ENCODE results near the gene PARD3B.

The PARD3B gene

DNA sequence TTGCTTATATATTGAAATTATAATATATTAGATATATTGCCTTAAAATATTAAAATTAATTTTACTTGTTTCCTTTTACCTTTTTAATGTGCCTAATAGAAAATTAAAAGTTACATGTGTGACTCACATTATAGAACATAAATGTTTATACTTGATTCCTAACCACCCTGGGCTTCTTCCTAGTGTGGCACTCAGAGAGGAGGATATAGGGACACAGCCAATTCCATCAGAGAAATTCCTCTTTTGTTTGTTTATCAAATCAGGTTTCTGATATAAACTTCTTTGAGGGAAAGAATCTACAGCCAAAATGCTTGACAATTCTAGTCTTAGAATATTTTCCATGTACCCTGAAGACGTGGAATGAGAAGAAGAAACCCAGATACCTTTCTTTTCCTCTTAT is 788.1 kb downstream of the PARD3B start:
- DNase-seq (ENCODE audit: low read depth), result no peak
- TF ChIP-seq, protein P1, sequence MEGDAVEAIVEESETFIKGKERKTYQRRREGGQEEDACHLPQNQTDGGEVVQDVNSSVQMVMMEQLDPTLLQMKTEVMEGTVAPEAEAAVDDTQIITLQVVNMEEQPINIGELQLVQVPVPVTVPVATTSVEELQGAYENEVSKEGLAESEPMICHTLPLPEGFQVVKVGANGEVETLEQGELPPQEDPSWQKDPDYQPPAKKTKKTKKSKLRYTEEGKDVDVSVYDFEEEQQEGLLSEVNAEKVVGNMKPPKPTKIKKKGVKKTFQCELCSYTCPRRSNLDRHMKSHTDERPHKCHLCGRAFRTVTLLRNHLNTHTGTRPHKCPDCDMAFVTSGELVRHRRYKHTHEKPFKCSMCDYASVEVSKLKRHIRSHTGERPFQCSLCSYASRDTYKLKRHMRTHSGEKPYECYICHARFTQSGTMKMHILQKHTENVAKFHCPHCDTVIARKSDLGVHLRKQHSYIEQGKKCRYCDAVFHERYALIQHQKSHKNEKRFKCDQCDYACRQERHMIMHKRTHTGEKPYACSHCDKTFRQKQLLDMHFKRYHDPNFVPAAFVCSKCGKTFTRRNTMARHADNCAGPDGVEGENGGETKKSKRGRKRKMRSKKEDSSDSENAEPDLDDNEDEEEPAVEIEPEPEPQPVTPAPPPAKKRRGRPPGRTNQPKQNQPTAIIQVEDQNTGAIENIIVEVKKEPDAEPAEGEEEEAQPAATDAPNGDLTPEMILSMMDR (IDR thresholded peaks at IDR 0.05; ENCODE audit: low read depth, low read length), result no peak
- TF ChIP-seq, protein P2, sequence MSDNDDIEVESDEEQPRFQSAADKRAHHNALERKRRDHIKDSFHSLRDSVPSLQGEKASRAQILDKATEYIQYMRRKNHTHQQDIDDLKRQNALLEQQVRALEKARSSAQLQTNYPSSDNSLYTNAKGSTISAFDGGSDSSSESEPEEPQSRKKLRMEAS (IDR thresholded peaks at IDR 0.05; ENCODE audit: low read depth, low read length), result no peak
- no peak for TF ChIP-seq MYC (IDR thresholded peaks at IDR 0.05; ENCODE audit: low read depth, low read length)
- no peak for TF ChIP-seq POLR2A (IDR thresholded peaks at IDR 0.05; ENCODE audit: extremely low read depth, insufficient read length)
- no peak overlapping the region for H3K4me3 ChIP-seq (ENCODE audit: low read depth, low read length)

DNA sequence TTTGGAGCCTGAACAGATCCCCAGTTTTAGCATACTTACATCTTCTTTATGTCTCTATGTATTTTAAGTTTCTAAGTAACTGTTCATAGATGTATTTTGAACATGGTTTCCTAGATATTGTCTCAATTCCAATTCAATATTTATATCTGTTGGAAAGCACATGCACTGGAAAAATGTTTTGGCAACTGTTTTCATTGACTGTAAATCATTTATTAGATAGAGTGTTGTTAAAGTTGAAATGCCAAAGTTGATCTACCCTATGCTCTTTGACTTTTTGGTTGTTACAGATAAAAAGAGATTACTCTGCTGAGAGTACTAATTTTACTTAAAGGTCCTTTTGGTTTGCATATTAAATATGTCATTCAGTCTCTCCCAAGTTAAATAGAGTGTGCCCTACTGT is 792.0 kb downstream of the PARD3B start:
- H3K4me3 ChIP-seq (ENCODE audit: low read depth, low read length), result no peak overlapping the region
- DNase-seq (ENCODE audit: low read depth), result no peak
- TF ChIP-seq, protein P2 (IDR thresholded peaks at IDR 0.05; ENCODE audit: low read depth, low read length), result no peak
- TF ChIP-seq, protein P1 (IDR thresholded peaks at IDR 0.05; ENCODE audit: low read depth, low read length), result no peak
- no peak for TF ChIP-seq POLR2A (IDR thresholded peaks at IDR 0.05; ENCODE audit: extremely low read depth, insufficient read length)
- no peak for TF ChIP-seq MYC (IDR thresholded peaks at IDR 0.05; ENCODE audit: low read depth, low read length)

DNA sequence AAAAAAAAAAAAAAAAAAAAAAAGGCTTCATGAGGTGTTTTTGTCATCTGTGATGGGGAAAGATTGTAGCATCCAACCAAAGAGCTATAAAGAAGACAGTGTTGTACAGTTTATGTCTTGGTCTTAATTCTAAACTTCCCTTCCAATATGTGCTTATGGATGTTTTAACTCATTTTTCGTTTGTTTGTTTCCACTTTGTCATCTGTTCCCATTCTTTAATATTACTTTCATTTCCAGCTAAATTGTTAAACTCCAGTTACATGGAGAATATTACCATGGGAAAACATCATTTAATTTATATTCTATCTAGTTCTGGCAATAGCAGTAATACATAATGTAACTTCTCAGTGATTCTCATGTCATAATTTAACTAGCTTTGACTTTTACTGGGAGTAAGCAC is 792.9 kb downstream of the PARD3B start:
- TF ChIP-seq, protein P1 (IDR thresholded peaks at IDR 0.05; ENCODE audit: low read depth, low read length), result no peak
- TF ChIP-seq POLR2A (IDR thresholded peaks at IDR 0.05; ENCODE audit: extremely low read depth, insufficient read length) (no peak), MYC (IDR thresholded peaks at IDR 0.05; ENCODE audit: low read depth, low read length) (no peak)
- TF ChIP-seq, protein P2 (IDR thresholded peaks at IDR 0.05; ENCODE audit: low read depth, low read length), result no peak
- no peak for DNase-seq (ENCODE audit: low read depth)
- H3K4me3 ChIP-seq (ENCODE audit: low read depth, low read length), result no peak overlapping the region

DNA sequence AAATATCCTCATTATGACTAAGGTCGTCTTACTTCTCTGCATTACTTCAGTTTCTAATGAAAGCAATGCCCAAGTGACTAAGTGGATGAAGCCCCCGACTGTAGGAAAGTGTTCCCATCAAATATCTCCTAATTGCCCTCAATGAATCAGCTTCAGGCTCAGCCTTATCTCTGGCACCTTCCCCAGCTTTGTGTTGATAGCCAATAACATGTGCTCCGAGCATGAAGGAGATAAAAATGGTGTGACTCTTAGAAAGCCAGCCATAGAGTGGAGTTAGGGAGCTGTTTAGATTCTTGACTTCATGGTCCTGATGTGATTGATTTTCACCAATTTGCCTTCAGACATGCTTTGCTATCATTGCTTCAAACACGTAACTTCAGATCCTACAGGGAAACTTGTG is 797.8 kb downstream of the PARD3B start:
- TF ChIP-seq POLR2A (IDR thresholded peaks at IDR 0.05; ENCODE audit: extremely low read depth, insufficient read length), result no peak
- DNase-seq (ENCODE audit: low read depth), result no peak
- H3K4me3 ChIP-seq (ENCODE audit: low read depth, low read length), result no peak overlapping the region

DNA sequence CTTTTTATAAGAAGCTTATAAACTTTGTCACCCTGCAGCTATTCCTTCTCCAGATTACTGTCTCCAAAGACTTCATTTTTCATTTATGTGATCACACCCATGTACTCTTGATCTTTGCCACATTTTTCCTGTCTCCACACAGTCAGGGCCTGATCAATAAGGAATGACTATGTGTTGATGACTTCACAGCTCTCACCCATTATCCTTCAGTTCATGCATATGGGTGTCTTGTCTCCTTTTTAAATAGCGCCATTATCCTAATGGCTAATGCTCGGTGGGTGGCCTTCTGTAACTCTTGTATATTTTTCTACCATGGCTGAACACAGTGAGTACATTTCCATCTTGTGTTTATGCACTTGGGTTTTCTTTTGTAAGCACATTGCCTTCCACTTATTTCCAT is 801.4 kb downstream of the PARD3B start:
- H3K4me3 ChIP-seq (ENCODE audit: low read depth, low read length), result no peak overlapping the region
- TF ChIP-seq, protein P1 (IDR thresholded peaks at IDR 0.05; ENCODE audit: low read depth, low read length), result no peak
- TF ChIP-seq POLR2A (IDR thresholded peaks at IDR 0.05; ENCODE audit: extremely low read depth, insufficient read length), result no peak
- TF ChIP-seq, protein P2 (IDR thresholded peaks at IDR 0.05; ENCODE audit: low read depth, low read length), result no peak
- TF ChIP-seq MYC (IDR thresholded peaks at IDR 0.05; ENCODE audit: low read depth, low read length), result no peak
- no peak for DNase-seq (ENCODE audit: low read depth)

DNA sequence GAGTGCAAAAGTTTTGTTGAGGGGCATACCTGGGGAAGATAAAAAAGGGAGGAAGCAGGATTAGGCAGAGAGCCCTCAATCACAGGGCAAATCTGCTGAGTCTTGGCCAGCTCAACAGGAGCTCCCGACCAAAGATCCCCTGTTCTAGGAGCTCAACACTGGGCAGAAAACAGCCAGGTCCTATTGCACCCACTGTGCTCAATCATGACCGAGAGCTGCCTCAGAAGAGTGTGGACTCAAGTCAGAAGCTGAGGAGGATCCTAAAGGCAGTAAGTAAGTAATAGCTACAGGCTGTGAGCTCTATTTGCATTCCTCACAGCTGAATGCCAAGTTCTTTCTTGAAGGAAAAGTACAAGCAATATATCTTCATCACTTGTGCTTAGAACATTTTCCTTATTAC is 802.6 kb downstream of the PARD3B start:
- DNase-seq (ENCODE audit: low read depth), result no peak
- no peak overlapping the region for H3K4me3 ChIP-seq (ENCODE audit: low read depth, low read length)
- TF ChIP-seq POLR2A (IDR thresholded peaks at IDR 0.05; ENCODE audit: extremely low read depth, insufficient read length) (no peak), MYC (IDR thresholded peaks at IDR 0.05; ENCODE audit: low read depth, low read length) (no peak)
- TF ChIP-seq, protein P1 (IDR thresholded peaks at IDR 0.05; ENCODE audit: low read depth, low read length), result no peak
- TF ChIP-seq, protein P2 (IDR thresholded peaks at IDR 0.05; ENCODE audit: low read depth, low read length), result no peak
